ENCODE data around the gene DRD3. TPM values are rescaled to one million over a fixed set of nuclear protein-coding genes. Genes with fewer than 3 reads are reported as not detected.

Gene DRD3
- total and polyA plus RNA-seq, 2 of the 8 experiments (the other 6 are each of a cell fraction or from before 2014, with no cell fraction given) = 0.32 to 1.3 TPM

- Histone ChIP-seq H2BK120ac (replicated peaks; ENCODE audit: low read depth, low read length) (no peak overlapping the region), H3K18ac (ENCODE audit: extremely low read depth, low read length) (no peak overlapping the region), H4K5ac (ENCODE audit: insufficient read length, low read depth, low read length) (no peak overlapping the region), H2BK5ac (ENCODE audit: low read depth, low read length) (no peak overlapping the region), H2AFZ (ENCODE audit: low read length) (no peak overlapping the region), H3K27ac (ENCODE audit: low read depth, low read length) (no peak overlapping the region), H2BK12ac (ENCODE audit: low read depth, low read length) (no peak overlapping the region), H3K14ac (ENCODE audit: insufficient read length) (no peak overlapping the region), H4K8ac (ENCODE audit: extremely low read depth, insufficient read depth, low read length) (no peak overlapping the region), H4K20me1 (replicated peaks in 1 of 2; ENCODE audit: control insufficient read depth in 1 of 2, insufficient read depth in 2 of 2, low read length in 2 of 2) (no peaks in the 10 kb centered on the region), H4K91ac (replicated peaks; ENCODE audit: insufficient read length, low read length) (no peak overlapping the region), H3K36me3 (ENCODE audit: control insufficient read depth in 2 of 4, insufficient read depth in 4 of 4, low read length in 3 of 4) (no peaks in the 10 kb centered on the region), H3K9me3 (ENCODE audit: insufficient read depth in 2 of 2, low read depth in 1 of 2, low read length in 1 of 2) (no peaks in the 10 kb centered on the region), H3K23ac (ENCODE audit: insufficient read length) (no peak overlapping the region), H3K4me2 (ENCODE audit: insufficient read depth in 1 of 2, low read depth in 2 of 2, low read length in 2 of 2) (peak overlapping the region; percentile 38 to 47), H3K56ac (replicated peaks; ENCODE audit: insufficient read length, low read depth, low read length) (no peak overlapping the region), H3K27me3 (replicated peaks in 1 of 4; ENCODE audit: control insufficient read depth in 3 of 4, extremely low read depth in 1 of 4, insufficient read depth in 3 of 4, low read length in 3 of 4) (no peaks in the 10 kb centered on the region), H3K9ac (replicated peaks in 1 of 4; ENCODE audit: extremely low read depth in 1 of 4, low read depth in 3 of 4, low read length in 3 of 4) (no peak overlapping the region), H3K4me3 (ENCODE audit: extremely low read depth in 1 of 4, insufficient read depth in 2 of 4, low read depth in 3 of 4, low read length in 4 of 4) (peak overlapping the region in 1 of 4 experiments; percentile 18; a peak in 1 of 8 replicates), H2BK15ac (ENCODE audit: low read length) (no peak overlapping the region), H3K4ac (replicated peaks; ENCODE audit: insufficient read length, low read depth, low read length) (no peak overlapping the region), H3K79me2 (ENCODE audit: control insufficient read depth in 1 of 2, insufficient read depth in 2 of 2, low read length in 2 of 2) (no peaks in the 10 kb centered on the region), H3K79me1 (ENCODE audit: low read depth, low read length) (no peaks in the 10 kb centered on the region), H2AK5ac (ENCODE audit: low read depth, low read length) (no peak overlapping the region), H3K4me1 (replicated peaks in 1 of 4; ENCODE audit: control insufficient read depth in 3 of 4, insufficient read depth in 4 of 4, low read length in 3 of 4) (peaks cover 0 to 7% (median 1%) of the 10 kb centered on the region in 4 experiments; a peak in 2 of 7 replicates), H3K23me2 (ENCODE audit: low read depth, low read length) (no peaks in the 10 kb centered on the region), H2BK20ac (ENCODE audit: low read length) (no peak overlapping the region)
- DNase-seq (ENCODE audit: low read depth in 1 of 2, low spot score in 2 of 2) = no peak
- no peak for FAIRE-seq
- POLR2A ChIA-PET (ENCODE audit: partially characterized antibody) = interaction anchor here (0.6 kb wide), 1 partner anchor 58 kb away, joined by 3 read pairs; no protein-coding TSS in a partner anchor
- CTCF ChIA-PET (ENCODE audit: partially characterized antibody) = interaction anchor here (0.7 to 2.3 kb wide), 4 partner anchors 22 to 1635 kb away, joined by 3 to 12 read pairs (median 6); no protein-coding TSS in a partner anchor
- TF ChIP-seq CHD2 (IDR thresholded peaks at IDR 0.05; ENCODE audit: low read length) = no peak
- TF ChIP-seq CHD1 (IDR thresholded peaks at IDR 0.05; ENCODE audit: low read depth, low read length) = no peak
- TF ChIP-seq SIN3A (conservative IDR thresholded peaks at IDR 0.05 in 1 of 2, IDR thresholded peaks at IDR 0.05 in 1 of 2; ENCODE audit: low read depth in 1 of 2, low read length in 2 of 2) = no peak
- no peak for TF ChIP-seq E2F6 (IDR thresholded peaks at IDR 0.05)
- TF ChIP-seq TBP (IDR thresholded peaks at IDR 0.05; ENCODE audit: low read depth, low read length) = no peak
- TF ChIP-seq HDAC6 (IDR thresholded peaks at IDR 0.05; ENCODE audit: low read depth, low read length) = no peak
- TF ChIP-seq RAD21 (IDR thresholded peaks at IDR 0.05 in 1 of 2, conservative IDR thresholded peaks at IDR 0.05 in 1 of 2; ENCODE audit: low read depth in 2 of 2, low read length in 2 of 2) = no peak
- no peak for TF ChIP-seq KDM4A (IDR thresholded peaks at IDR 0.05; ENCODE audit: low read depth, low read length, severe bottlenecking)
Observed at GRCh38 chr3:114176890-114177289, 2.0 kb downstream of the DRD3 start.
